Measurements from ENCODE around the gene FOXL2. TPM values are rescaled to one million over a fixed set of nuclear protein-coding genes. Genes with fewer than 3 reads are reported as not detected.

FOXL2 gene
- total and polyA plus RNA-seq, 10 donors = not detected

DNA sequence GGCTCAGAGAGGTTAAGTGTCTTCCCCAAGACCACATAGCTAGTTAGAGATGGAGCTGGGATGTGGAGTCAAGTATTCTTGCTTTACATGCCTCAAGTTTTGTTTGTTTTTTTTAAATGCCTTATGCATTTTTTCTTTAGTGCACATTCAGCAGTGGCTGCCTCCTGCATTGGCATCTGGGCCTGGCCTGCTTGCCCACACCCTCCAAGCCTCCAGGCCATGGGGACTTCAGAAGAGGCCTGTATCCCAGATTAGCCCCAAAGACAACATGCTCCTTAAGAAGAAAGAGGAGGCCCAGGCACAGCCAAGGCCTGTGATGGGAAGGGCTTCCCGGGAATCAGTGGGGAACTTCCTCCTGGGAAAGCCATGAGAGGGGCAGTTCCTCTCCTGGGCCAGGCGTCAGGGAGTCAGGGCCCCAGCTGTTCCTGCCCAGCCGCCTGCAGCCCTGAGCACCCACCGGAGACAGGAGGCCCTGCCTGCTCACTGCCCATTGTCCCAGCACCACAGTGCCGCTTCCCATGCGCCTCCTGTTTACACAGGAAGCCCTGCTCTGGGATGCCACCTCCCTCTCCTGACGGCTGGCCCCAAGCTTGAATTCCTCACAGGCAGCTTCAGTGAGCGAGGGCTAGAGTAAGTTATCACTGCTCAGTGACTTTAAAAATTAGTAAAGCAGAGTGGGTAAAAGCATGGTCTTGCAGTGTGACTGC, 16.1 kb upstream of the FOXL2 start:
- 60 to 90% (median 73%) methylated on average over 4 to 8 of the region's 8 CpGs for WGBS, 5 donors
- H3K27ac ChIP-seq = no peak overlapping the region
- no peak for DNase-seq
- peaks cover 4 to 30% (median 26%) of the 10 kb centered on the region in 8 donors for H3K9me3 ChIP-seq
- TF ChIP-seq POLR2AphosphoS5 (IDR thresholded peaks at IDR 0.05) (no peak), POLR2A (IDR thresholded peaks at IDR 0.05) (no peak)
- TF ChIP-seq, protein P1, sequence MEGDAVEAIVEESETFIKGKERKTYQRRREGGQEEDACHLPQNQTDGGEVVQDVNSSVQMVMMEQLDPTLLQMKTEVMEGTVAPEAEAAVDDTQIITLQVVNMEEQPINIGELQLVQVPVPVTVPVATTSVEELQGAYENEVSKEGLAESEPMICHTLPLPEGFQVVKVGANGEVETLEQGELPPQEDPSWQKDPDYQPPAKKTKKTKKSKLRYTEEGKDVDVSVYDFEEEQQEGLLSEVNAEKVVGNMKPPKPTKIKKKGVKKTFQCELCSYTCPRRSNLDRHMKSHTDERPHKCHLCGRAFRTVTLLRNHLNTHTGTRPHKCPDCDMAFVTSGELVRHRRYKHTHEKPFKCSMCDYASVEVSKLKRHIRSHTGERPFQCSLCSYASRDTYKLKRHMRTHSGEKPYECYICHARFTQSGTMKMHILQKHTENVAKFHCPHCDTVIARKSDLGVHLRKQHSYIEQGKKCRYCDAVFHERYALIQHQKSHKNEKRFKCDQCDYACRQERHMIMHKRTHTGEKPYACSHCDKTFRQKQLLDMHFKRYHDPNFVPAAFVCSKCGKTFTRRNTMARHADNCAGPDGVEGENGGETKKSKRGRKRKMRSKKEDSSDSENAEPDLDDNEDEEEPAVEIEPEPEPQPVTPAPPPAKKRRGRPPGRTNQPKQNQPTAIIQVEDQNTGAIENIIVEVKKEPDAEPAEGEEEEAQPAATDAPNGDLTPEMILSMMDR (IDR thresholded peaks at IDR 0.05 in 8 of 11, conservative IDR thresholded peaks at IDR 0.05 in 3 of 11) = no peak
- no peaks in the 10 kb centered on the region for H3K36me3 ChIP-seq
- peaks cover 0 to 74% (median 47%) of the 10 kb centered on the region in 7 donors for H3K27me3 ChIP-seq (replicated peaks in 1 of 7)
- peaks cover 0 to 11% (median 6%) of the 10 kb centered on the region in 6 donors for H3K4me1 ChIP-seq
- intact Hi-C loops (cut with DNase I; ENCODE audit: low total_unique reads) = no loop called here
- H3K4me3 ChIP-seq = no peak overlapping the region

DNA sequence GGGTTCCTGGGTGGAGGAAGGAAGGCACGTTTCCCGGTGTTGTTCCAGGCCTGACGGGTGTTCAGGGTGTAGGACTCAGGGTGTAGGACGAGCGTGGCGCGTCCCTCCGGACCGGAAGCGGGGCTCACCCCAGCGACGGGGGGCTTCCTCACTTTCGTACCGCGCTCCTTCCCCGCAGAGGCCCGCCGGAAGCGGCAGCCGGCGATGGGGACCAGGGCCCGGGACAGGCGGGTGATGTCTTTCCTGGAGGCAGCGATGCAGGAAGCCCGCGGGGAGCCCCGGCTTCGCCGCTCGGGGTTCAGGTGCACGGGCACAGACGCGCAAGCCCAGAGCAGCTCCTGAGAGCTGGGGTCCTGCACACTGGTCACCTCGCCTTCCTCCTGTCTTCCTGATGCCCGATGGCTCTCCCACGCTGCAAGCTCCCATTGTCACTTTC, 13.5 kb upstream of the FOXL2 start:
- Histone ChIP-seq H3K4me3 (peak overlapping the region in 2 of 8 donors; percentile 2 to 35), H3K36me3 (no peaks in the 10 kb centered on the region), H3K4me1 (peaks cover 0 to 11% (median 6%) of the 10 kb centered on the region in 6 donors), H3K27ac (no peak overlapping the region), H3K9me3 (peaks cover 4 to 20% (median 18%) of the 10 kb centered on the region in 8 donors), H3K27me3 (replicated peaks in 1 of 7) (peaks cover 0 to 86% (median 47%) of the 10 kb centered on the region in 7 donors)
- no peak for TF ChIP-seq POLR2A (IDR thresholded peaks at IDR 0.05)
- TF ChIP-seq, protein P1 (IDR thresholded peaks at IDR 0.05 in 8 of 11, conservative IDR thresholded peaks at IDR 0.05 in 3 of 11) = no peak
- no peak for TF ChIP-seq POLR2AphosphoS5 (IDR thresholded peaks at IDR 0.05)
- intact Hi-C loops (cut with DNase I; ENCODE audit: low total_unique reads) = no loop called here
- DNase-seq = no peak
- WGBS, 5 donors = 1 to 5% (median 1%) methylated on average over 26 to 36 of the region's 36 CpGs

DNA sequence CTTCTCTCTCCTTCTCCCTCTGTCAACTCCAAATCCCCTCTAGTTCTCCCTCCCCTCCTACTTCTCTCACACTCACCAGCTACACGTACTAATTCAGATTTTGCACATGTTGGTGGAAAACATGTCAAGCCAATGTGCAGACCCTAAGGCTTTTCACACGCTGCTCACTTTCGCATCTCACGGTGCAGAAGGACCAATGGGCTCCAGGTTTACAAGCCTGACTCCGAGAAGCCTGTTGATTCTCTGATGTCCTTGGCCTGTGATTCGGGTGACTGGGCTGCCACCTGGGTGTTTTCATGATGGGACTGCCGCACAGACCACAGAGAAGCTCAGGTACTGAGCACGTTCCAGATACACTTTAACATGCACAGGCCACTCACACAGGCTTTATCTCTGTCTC, 3.8 kb upstream of the FOXL2 start:
- Histone ChIP-seq H3K4me3 (no peak overlapping the region), H3K27me3 (replicated peaks in 1 of 7) (peaks cover 5 to 100% (median 60%) of the 10 kb centered on the region in 7 donors), H3K9me3 (no peaks in the 10 kb centered on the region), H3K27ac (no peak overlapping the region), H3K36me3 (no peaks in the 10 kb centered on the region), H3K4me1 (peaks cover 21 to 41% (median 32%) of the 10 kb centered on the region in 6 donors)
- intact Hi-C loops (cut with DNase I; ENCODE audit: low total_unique reads) = no loop called here
- WGBS, 5 donors = 79 to 85% (median 80%) methylated on average over 7 to 8 of the region's 8 CpGs
- DNase-seq = no peak
- TF ChIP-seq, protein P1 (IDR thresholded peaks at IDR 0.05 in 8 of 11, conservative IDR thresholded peaks at IDR 0.05 in 3 of 11) = no peak
- TF ChIP-seq POLR2AphosphoS5 (IDR thresholded peaks at IDR 0.05) (no peak), POLR2A (IDR thresholded peaks at IDR 0.05) (no peak)

DNA sequence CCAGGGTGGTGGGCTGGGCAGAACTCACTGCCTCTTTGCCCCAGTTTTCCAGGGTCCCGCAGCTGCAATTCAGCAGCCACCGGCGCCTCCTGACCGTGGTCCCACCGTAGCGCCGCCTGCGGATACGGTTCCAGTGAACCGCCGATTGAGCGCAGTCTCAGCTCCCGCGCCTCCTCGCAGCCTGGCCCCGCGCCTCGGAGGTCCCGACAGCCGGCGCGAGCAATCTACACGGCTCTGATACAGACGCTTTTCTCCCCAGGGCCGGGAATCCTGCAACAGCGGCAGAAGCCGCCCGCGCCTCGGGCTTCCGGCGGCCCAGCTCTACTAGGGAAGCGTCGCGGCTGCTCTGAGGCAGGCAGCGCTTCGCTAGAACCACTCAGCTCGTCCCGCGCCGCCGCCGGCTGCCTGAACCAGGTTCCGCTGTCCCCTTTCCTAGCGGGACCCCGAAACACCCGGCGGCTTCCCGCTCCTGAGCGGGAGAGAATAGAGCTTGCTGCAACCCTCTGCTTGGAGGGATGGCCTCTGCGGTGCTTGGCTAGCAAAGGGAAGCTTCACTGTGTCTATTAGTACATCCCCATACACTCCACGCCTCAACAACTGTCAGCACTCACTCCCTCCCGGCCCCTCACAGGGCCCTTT, 3.2 kb upstream of the FOXL2 start:
- Histone ChIP-seq H3K27ac (no peak overlapping the region), H3K9me3 (no peaks in the 10 kb centered on the region), H3K4me3 (peak overlapping the region; percentile 7 to 65 (median 29)), H3K27me3 (replicated peaks in 1 of 7) (peaks cover 7 to 100% (median 65%) of the 10 kb centered on the region in 7 donors), H3K4me1 (peaks cover 24 to 47% (median 37%) of the 10 kb centered on the region in 6 donors), H3K36me3 (no peaks in the 10 kb centered on the region)
- TF ChIP-seq POLR2AphosphoS5 (IDR thresholded peaks at IDR 0.05) = peak in 1 of 3 donors; percentile 36
- TF ChIP-seq POLR2A (IDR thresholded peaks at IDR 0.05) = no peak
- intact Hi-C loops (cut with DNase I; ENCODE audit: low total_unique reads) = no loop called here
- no peak for DNase-seq
- 2 to 4% (median 2%) methylated on average over 15 to 53 of the region's 53 CpGs for WGBS, 5 donors

Measured in spleen (tissue), 11 donors.